HepG2 (cell line): ENCODE data around the gene TUBA4A. TPM values are rescaled to one million over a fixed set of nuclear protein-coding genes. Genes with fewer than 3 reads are reported as not detected.

Experiments used
- ARNT2 ChIP-seq: sonication (generic); formaldehyde crosslinking; IDR thresholded peaks from 2 replicates; pipeline ENCODE4 v1.8.0; 2022; ENCODE audit warnings: mild to moderate bottlenecking, low read depth, missing genetic modification reagents, moderate library complexity
- BRCA1 ChIP-seq: sonication (generic); formaldehyde crosslinking; IDR thresholded peaks from 2 replicates; pipeline ENCODE4 v1.4.0; 2020; ENCODE audit warnings: missing genetic modification reagents
- CC2D1A ChIP-seq: sonication (generic); formaldehyde crosslinking; IDR thresholded peaks from 2 replicates; pipeline ENCODE4 v1.8.1; 2023; ENCODE audit warnings: mild to moderate bottlenecking, missing genetic modification reagents
- GLI4 ChIP-seq: sonication (generic); formaldehyde crosslinking; IDR thresholded peaks from 2 replicates; pipeline ENCODE4 v1.5.1; 2020; ENCODE audit warnings: missing genetic modification reagents, mild to moderate bottlenecking, moderate library complexity, borderline replicate concordance
- JUNB ChIP-seq: sonication (generic); formaldehyde crosslinking; IDR thresholded peaks from 2 replicates; pipeline ENCODE4 v1.8.0; 2022; ENCODE audit warnings: missing genetic modification reagents, mild to moderate bottlenecking, borderline replicate concordance
- KLF9 ChIP-seq: IDR thresholded peaks from 2 replicates; pipeline ENCODE4 v1.6.1; 2016; ENCODE audit warnings: low read depth
- MLLT10 ChIP-seq: sonication (generic); formaldehyde crosslinking; IDR thresholded peaks from 2 replicates; pipeline ENCODE4 v1.4.0; 2020; ENCODE audit warnings: missing genetic modification reagents
- NFYC ChIP-seq: IDR thresholded peaks from 2 replicates; pipeline ENCODE4 v1.6.1; 2016; ENCODE audit warnings: missing genetic modification reagents, missing compliant biosample characterization
- PCBP1 ChIP-seq: fragments of 200-400 bp; formaldehyde crosslinking; IDR thresholded peaks from 2 replicates; pipeline ENCODE4 v1.6.1; 2017; ENCODE audit warnings: mild to moderate bottlenecking, low read depth, low read length, borderline replicate concordance
- SRSF9 ChIP-seq: fragments of 200-400 bp; formaldehyde crosslinking; IDR thresholded peaks from 2 replicates; pipeline ENCODE4 v1.6.1; 2018; ENCODE audit warnings: borderline replicate concordance, mild to moderate bottlenecking, low read depth, low read length; ENCODE audit not compliant: insufficient read depth, poor library complexity, severe bottlenecking
- TARDBP ChIP-seq: sonication (generic); formaldehyde crosslinking; IDR thresholded peaks from 2 replicates; pipeline ENCODE4 v1.8.0; 2022; ENCODE audit warnings: mild to moderate bottlenecking, missing genetic modification reagents
- ZBTB49 ChIP-seq: sonication (generic); formaldehyde crosslinking; IDR thresholded peaks from 2 replicates; pipeline ENCODE4 v1.4.0; 2020; ENCODE audit warnings: missing genetic modification reagents, borderline replicate concordance
- ZNF121 ChIP-seq: sonication (generic); formaldehyde crosslinking; IDR thresholded peaks from 2 replicates; pipeline ENCODE4 v1.5.0; 2020; ENCODE audit warnings: mild to moderate bottlenecking, missing genetic modification reagents
- ZNF124 ChIP-seq: sonication (generic); formaldehyde crosslinking; IDR thresholded peaks from 2 replicates; pipeline ENCODE4 v1.4.0; 2020; ENCODE audit warnings: missing genetic modification reagents
- ZNF180 ChIP-seq: sonication (generic); formaldehyde crosslinking; IDR thresholded peaks from 2 replicates; pipeline ENCODE4 v1.4.0; 2020; ENCODE audit warnings: low read depth, missing genetic modification reagents, borderline replicate concordance
- ZNF33A ChIP-seq: sonication (generic); formaldehyde crosslinking; IDR thresholded peaks from 2 replicates; pipeline ENCODE4 v1.5.1; 2020; ENCODE audit warnings: missing genetic modification reagents, mild to moderate bottlenecking, moderate library complexity, borderline replicate concordance
- ZNF414 ChIP-seq: sonication (generic); formaldehyde crosslinking; IDR thresholded peaks from 2 replicates; pipeline ENCODE4 v1.5.0; 2020; ENCODE audit warnings: missing genetic modification reagents
- ZNF503 ChIP-seq: sonication (generic); formaldehyde crosslinking; IDR thresholded peaks from 2 replicates; pipeline ENCODE4 v1.4.0; 2020; ENCODE audit warnings: missing genetic modification reagents
- ZNF614 ChIP-seq: IDR thresholded peaks from 2 replicates; pipeline ENCODE4 v1.6.1; 2018; ENCODE audit warnings: missing biosample characterization, missing genetic modification reagents, inconsistent platforms, borderline replicate concordance
- polyA plus RNA-seq, 8 experiments: library from polyadenylated mRNA; depleted of rRNA in 3 of 8; stranded (reverse) in 7 of 8; unstranded in 1 of 8; fragments of >200 nt; fragmentation: Illumina TruSeq in 4 of 8; extraction: Trizol in 4 of 8; gene quantifications; 2 replicates each; pipeline versions ENCODE4 v1.2.1 to v1.2.3, GENCODE V29; 2011 to 2016; ENCODE audit warnings: low read depth in 4 of 8, missing spikeins in 1 of 8, mixed read lengths in 1 of 8; ENCODE audit not compliant: insufficient read depth in 1 of 8
- total RNA-seq, 5 experiments: library from RNA; depleted of rRNA; stranded (reverse); fragments of >200 nt; fragmentation: Illumina TruSeq; extraction: Trizol; gene quantifications; 2 replicates each; pipeline ENCODE4 v1.2.3, GENCODE V29; 2016; ENCODE audit warnings: low read depth in 1 of 5

The TUBA4A gene
- total and polyA plus RNA-seq, 2 of the 13 experiments (the other 11 are each of a cell fraction or from before 2014, with no cell fraction given), result 1.3 to 12.7 TPM

- TF ChIP-seq ZNF33A (CRISPR knock-in tag) (no peak), ZNF180 (peak; percentile 43; the same call in 1 of the 2 replicates), JUNB (no peak), MLLT10 (CRISPR knock-in tag) (no peak), ZNF503 (CRISPR knock-in tag) (peak; percentile 37; the same call in 1 of the 2 replicates), TARDBP (CRISPR knock-in tag) (peak; percentile 73), SRSF9 (no peak), ZNF614 (CRISPR knock-in tag) (no peak; the same call in 1 of the 2 replicates), KLF9 (CRISPR knock-in tag) (no peak), PCBP1 (no peak), NFYC (0 out of 2 replicates have a peak, but pooled peaks have one; percentile 24), ZNF121 (CRISPR knock-in tag) (peak; percentile 77), CC2D1A (CRISPR knock-in tag) (0 out of 2 replicates have a peak, but pooled peaks have one; percentile 23), ZBTB49 (CRISPR knock-in tag) (no peak), GLI4 (no peak; the same call in 1 of the 2 replicates), ZNF124 (CRISPR knock-in tag) (peak; percentile 60; the same call in 1 of the 2 replicates), ARNT2 (CRISPR knock-in tag) (no peak; the same call in none of the 2 replicates), BRCA1 (CRISPR knock-in tag) (no peak), ZNF414 (CRISPR knock-in tag) (peak; percentile 51; the same call in 1 of the 2 replicates)
Observed at GRCh38 chr2:219207884-219208740, 45.6 kb downstream of the TUBA4A start (continued).
